GM12892 (cell line): ENCODE measurements around the gene IPO5.

Experiments
- DNase-seq: peaks from one replicate; pipeline ENCODE4 v3.0.0; 2011; ENCODE audit not compliant: insufficient read length
- FAIRE-seq: peaks from 2 replicates; lab custom pipeline; 2011; peaks lifted over from hg19 to GRCh38; lab: Jason Lieb, UNC
- POLR2A ChIP-seq: IDR thresholded peaks from 2 replicates; pipeline ENCODE4 v1.6.1; 2011; ENCODE audit warnings: low read depth, low read length, control low read depth
- POLR2AphosphoS5 ChIP-seq: IDR thresholded peaks from 2 replicates; pipeline ENCODE4 v1.6.1; 2011; ENCODE audit warnings: low read depth, low read length, control low read depth
- TAF1 ChIP-seq: IDR thresholded peaks from 2 replicates; pipeline ENCODE4 v1.6.1; 2011; ENCODE audit warnings: low read depth, mild to moderate bottlenecking, control low read depth, low read length, borderline replicate concordance

IPO5 gene

DNA sequence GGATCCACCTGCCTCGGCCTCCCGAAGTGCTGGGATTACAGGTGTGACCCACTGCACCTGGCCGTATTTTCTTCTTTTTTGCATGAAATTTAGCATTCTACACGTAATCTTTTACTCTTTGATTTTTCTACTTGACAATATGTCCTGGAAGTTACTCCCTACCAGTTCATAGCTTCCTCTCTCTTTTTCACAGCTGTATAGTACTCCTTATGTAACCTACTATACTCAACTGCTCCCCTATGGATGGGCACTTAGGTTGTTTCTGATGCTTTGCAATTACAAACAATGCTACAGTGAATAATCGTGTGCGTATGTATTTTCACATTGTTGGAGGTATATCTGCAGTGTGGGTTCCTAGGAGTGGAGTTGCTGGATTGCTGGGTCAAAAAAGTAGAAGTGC lies 98.9 kb downstream of the IPO5 start:
- TF ChIP-seq POLR2A (no peak), POLR2AphosphoS5 (no peak), TAF1 (no peak)
- no peak for DNase-seq
- no peak for FAIRE-seq

DNA sequence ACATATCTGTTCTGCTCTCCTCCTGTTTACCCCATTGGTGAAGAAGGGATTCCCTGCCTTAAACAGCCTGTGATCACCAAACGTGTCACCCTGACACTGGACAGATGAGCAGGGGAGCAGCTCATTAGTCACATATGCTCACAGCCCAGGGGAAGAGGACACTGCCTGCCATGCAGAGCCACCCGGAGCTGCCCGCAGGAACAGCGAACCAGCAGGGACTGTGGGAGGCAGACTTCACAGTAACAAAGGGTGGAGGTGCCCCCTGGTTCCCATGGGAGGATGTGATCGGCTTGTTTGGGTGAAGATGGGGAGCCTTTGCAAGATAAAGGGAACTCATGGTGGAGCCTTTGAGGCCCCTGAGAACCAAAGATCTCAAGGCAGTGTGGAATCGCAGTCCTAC lies 100.8 kb downstream of the IPO5 start:
- DNase-seq (no peak), FAIRE-seq (no peak)
- TF ChIP-seq TAF1 (no peak), POLR2AphosphoS5 (no peak), POLR2A (no peak)

DNA sequence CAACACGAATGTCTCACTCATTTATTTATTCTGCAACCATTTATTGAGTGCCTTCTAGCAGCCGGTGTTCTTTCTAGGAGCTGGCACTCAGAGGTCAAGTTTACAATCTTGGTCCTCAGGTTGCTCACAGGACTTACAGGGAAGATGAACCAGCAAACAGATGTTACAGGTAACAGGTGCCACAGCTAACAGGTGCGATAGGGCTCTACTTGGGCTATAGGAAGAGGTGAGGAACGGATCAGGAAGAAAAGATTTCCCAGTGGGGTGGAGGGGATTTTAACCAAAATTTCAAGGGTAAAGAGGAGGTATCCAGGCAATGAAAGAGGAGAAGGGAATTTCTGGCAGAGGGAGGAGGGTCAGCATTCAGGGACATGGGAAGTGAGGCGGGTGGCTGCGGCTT lies 102.1 kb downstream of the IPO5 start:
- no peak for FAIRE-seq
- no peak for DNase-seq
- no peak for TF ChIP-seq POLR2AphosphoS5
- no peak for TF ChIP-seq TAF1
- no peak for TF ChIP-seq POLR2A

DNA sequence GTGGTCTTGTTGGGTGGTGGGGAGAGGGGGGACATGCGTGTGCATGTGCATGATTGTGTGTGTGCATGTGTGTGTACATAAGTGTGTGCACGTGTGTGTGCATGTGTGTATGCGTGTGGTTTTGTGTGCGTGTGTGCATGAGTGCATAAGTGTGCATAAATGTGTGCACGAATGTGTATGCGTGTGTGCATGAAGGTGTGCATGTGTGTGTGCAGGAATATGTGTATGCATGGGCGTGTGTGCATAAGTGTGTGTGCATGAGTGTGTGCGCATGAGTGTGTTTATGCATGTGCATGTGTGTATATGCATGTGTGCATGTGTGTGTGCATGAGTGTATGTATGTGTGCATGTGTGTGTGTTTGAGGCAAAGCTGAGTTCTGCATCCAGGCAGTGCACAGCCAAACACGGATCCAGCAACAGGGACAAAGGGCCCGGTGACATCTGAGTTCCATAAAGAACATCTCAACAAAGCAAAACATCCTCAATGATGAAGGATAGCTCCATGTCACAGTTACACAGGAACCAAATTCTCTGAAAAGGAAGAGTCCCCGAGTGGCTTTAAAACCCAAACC lies 103.5 kb downstream of the IPO5 start:
- no peak for DNase-seq
- FAIRE-seq, result peak; percentile 50
- no peak for TF ChIP-seq POLR2AphosphoS5
- TF ChIP-seq POLR2A, result no peak
- TF ChIP-seq TAF1, result no peak

DNA sequence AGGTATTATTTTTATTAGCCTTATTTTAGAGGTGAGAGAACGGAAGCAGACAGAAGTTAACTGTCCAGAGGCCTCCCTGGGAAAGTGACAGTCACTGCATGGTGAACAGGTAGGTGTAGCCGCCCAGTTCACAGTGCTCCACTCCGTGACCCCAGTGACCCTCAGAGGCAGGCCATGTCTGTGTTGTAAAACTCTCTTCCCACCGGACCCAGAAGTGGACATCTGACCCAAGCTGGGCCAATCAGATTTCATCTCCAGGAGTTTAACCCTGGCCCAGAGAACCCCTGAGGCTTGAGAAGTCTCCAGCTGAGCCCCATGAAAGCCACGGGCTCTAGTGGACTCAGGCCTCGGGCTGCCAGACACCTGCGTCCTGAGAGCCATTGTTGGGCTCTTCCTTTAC lies 105.8 kb downstream of the IPO5 start:
- DNase-seq (no peak), FAIRE-seq (no peak)
- TF ChIP-seq TAF1 (no peak), POLR2A (no peak), POLR2AphosphoS5 (no peak)

DNA sequence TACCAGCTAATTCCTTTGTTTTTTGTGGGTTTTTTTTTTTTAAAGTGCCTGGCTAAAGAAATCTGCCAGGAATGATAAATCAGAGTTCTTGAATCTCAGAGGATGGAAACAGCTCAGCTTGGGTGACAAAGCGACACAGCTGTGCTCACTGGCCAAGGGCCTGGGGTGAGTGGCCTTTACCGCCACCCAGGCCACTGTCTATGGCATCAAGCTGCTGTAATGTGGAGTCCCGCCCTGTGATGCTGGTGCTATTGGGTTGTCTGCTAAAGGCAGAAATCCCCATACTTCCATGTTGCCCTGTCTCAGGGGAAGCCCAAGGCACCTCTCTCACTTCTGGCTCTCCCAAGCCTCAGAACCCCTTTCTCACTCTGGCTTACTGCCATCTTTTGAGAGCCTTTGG lies 106.8 kb downstream of the IPO5 start:
- no peak for FAIRE-seq
- no peak for DNase-seq
- TF ChIP-seq POLR2AphosphoS5, result no peak
- no peak for TF ChIP-seq POLR2A

DNA sequence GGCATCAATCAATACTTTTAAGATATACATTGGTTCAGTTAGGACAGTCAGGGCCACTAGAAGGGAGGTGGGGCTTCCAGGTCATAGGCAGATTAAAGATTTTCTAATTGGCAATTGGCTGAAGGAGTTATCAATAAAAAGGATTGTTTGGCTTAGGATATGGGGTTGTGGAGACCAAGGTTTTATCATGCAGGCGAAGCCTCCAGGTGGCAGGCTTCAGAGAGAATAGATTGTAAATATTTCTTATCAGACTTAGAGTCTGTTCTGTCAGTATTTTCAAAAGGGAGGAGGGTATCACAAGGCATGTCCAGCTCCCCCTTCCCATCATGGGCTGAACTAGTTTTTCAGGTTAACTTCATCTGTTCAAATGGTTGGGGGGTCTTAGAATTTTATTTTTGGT lies 112.0 kb downstream of the IPO5 start:
- FAIRE-seq (no peak), DNase-seq (no peak)
- TF ChIP-seq POLR2A (no peak), POLR2AphosphoS5 (no peak), TAF1 (no peak)

DNA sequence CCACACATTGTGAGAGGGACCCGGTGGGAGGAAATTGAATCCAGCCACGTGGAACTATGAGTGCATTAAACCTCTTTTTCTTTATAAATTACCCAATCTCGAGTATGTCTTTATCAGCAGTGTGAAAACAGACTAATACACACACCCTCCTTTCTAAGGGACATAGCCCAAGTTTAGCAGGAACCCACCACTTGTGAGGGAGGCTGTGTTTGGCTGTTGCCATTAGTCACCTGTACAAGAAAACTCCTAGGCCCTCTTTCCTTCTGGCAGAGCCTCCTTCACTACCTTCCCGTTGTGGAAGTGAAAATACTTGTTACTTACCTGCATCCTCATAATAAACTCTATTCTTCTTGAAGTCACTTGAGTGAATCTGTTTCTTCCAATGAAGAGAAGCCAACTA lies 113.2 kb downstream of the IPO5 start:
- DNase-seq (no peak), FAIRE-seq (no peak)
- TF ChIP-seq POLR2AphosphoS5 (no peak), TAF1 (no peak), POLR2A (no peak)

DNA sequence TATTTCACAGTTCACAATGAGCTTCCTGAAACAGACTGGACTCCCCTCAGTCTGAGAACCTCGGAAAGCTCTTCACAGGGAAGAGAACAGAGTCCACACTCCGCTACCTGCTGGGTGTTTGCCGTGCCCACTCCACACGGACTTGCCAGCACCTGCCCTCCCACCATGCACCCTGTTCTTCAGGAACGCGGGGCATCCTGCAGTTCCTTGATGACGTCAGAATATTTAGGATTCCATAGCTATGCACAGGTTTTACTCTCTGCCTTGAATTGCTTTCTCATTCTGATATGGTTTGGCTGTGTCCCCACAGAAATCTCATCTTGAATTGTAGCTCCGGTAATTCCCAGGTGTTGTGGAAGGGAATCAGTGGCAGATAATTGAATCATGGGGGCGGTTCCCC lies 115.0 kb downstream of the IPO5 start:
- no peak for FAIRE-seq
- no peak for DNase-seq
- TF ChIP-seq POLR2AphosphoS5 (no peak), POLR2A (no peak), TAF1 (no peak)

DNA sequence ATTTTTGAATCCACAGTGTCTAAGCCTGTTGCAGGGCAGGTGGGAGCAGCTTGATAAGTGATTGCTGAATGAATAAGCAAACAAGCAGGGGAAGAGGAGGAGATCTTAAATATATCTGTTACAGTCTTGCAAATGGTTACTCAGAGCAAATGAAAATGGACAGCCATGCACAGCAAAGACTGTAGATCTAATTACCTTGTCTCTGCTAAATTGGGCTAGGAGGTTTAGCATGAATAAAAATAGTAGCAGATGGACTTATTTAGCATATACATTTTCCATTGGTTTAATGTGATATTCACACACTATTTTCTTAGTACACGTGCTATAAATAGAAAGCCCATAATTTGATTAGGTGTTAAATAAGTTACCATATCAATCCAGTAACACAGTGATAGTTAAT lies 116.5 kb downstream of the IPO5 start:
- no peak for DNase-seq
- no peak for FAIRE-seq
- TF ChIP-seq POLR2A (no peak), POLR2AphosphoS5 (no peak), TAF1 (no peak)

DNA sequence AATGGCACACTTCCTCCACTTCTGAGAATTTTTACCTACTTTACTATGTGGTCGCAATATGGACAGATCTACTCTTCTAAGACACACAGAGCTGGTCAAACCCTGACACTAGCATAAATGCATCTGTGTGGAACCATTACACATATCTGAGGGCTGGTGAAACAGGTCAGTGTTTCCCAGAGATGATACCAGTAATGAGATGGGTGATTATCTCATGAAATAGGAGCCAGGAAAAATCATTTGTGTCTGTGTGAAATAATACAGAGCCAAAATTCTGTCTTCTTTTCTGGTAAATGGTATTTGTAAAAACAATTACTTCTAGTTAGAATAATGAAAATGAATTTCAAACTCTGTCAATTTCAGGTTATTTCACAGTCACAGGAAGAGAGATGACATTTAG lies 117.8 kb downstream of the IPO5 start:
- TF ChIP-seq TAF1, result no peak
- TF ChIP-seq POLR2A, result no peak
- no peak for TF ChIP-seq POLR2AphosphoS5
- no peak for DNase-seq
- no peak for FAIRE-seq

DNA sequence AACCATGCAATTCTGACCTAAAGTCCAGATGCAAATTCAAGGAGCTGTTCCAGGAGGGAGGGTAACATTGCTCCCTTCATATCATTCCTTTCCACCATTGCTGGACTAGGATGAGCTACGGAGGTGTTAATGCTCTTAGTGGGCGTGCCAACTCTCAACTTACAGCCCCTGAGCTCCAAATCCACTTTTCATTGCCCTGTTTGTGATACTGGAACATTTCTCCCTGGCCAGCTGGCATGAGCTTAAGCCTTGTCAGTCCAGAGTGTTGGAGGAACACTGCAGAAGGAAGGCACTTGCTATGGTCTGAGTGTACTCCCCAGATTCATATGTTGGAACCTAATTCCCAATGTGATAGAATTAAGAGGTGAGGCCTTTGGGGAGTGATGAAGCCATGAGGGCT lies 119.0 kb downstream of the IPO5 start:
- TF ChIP-seq TAF1 (no peak), POLR2A (no peak), POLR2AphosphoS5 (no peak)
- DNase-seq, result no peak
- FAIRE-seq, result no peak
